Tibial nerve (tissue), 4 donors: ENCODE results near the gene RPS6KA5.

ENCODE experiments used
- EP300 ChIP-seq, 2 donors: sonication (generic); formaldehyde crosslinking; IDR thresholded peaks; one replicate each; pipeline ENCODE4 v1.6.1; 2017; ENCODE audit warnings: antibody characterized with exemption in 2 of 2, mild to moderate bottlenecking in 1 of 2
- POLR2A ChIP-seq, 2 donors: fragments of 450-650 bp; IDR thresholded peaks; one replicate each; pipeline ENCODE4 v1.6.1; 2017; ENCODE audit warnings: antibody characterized with exemption in 2 of 2, mild to moderate bottlenecking in 2 of 2, moderate library complexity in 2 of 2
- TF ChIP-seq, protein P1 (sequence below), 5 experiments: fragments of 200-600 bp in 3 of 5; fragments of 450-650 bp in 2 of 5; sonication (generic) in 3 of 5; IDR thresholded peaks; one replicate each; pipeline ENCODE4 v1.5.1; 2016 to 2019; ENCODE audit warnings: antibody characterized with exemption in 5 of 5, mild to moderate bottlenecking in 3 of 5, moderate library complexity in 2 of 5

DNA sequence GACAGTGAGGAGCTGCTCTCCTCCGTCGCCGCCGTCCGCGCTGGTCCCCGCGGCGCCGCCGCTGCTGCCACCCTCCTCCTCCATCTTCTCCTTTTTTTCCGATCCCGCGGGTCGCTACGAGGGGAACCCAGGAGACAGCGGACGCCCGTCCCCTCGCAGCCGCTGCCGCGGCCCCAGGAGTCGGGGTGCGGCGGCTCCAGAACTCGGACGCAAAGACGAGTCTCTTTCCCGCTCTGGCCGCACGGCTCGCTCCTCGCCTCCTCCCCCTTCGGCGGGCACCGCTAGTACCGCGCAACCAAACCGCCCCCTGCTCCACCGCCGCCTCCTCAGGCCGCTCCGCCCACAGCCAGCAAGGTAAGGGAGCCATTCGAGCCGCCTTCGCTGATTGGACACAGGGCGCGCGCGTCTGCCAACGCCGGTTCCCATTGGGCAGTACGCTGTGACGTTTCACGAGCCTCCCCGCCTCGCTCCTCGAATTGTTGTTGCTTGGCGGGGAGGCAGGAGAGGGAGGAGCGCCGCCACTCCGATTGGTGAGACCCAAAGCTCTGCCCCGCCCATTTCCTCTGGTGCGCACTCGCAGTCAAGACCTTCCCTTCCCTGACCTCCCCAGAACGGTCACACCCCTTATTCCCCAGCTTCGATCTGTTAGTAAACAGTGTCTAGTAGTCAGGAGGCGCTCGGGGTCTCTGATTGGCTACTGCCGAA is at the start of gene RPS6KA5:
- TF ChIP-seq, protein P1, sequence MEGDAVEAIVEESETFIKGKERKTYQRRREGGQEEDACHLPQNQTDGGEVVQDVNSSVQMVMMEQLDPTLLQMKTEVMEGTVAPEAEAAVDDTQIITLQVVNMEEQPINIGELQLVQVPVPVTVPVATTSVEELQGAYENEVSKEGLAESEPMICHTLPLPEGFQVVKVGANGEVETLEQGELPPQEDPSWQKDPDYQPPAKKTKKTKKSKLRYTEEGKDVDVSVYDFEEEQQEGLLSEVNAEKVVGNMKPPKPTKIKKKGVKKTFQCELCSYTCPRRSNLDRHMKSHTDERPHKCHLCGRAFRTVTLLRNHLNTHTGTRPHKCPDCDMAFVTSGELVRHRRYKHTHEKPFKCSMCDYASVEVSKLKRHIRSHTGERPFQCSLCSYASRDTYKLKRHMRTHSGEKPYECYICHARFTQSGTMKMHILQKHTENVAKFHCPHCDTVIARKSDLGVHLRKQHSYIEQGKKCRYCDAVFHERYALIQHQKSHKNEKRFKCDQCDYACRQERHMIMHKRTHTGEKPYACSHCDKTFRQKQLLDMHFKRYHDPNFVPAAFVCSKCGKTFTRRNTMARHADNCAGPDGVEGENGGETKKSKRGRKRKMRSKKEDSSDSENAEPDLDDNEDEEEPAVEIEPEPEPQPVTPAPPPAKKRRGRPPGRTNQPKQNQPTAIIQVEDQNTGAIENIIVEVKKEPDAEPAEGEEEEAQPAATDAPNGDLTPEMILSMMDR (IDR thresholded peaks at IDR 0.05), result peak in 4 of 5 experiments; percentile 15 to 83 (median 50)
- TF ChIP-seq POLR2A (IDR thresholded peaks at IDR 0.05) (peak; percentile 73 to 89), EP300 (IDR thresholded peaks at IDR 0.05) (peak; percentile 78 to 96)
